Sigmoid colon (tissue), 4 donors: ENCODE results near the gene UBE2H.

ENCODE experiments used
- EP300 ChIP-seq, 4 donors: sonication (generic); formaldehyde crosslinking; IDR thresholded peaks; one replicate each; pipeline ENCODE4 v1.6.1; 2017; ENCODE audit warnings: antibody characterized with exemption in 4 of 4
- TF ChIP-seq, protein P1 (sequence below), 4 experiments: fragments of 450-650 bp in 3 of 4; fragments of 200-600 bp in 1 of 4; IDR thresholded peaks; one replicate each; pipeline ENCODE4 v1.5.1; 2016 to 2019; ENCODE audit warnings: antibody characterized with exemption in 4 of 4, mild to moderate bottlenecking in 3 of 4, moderate library complexity in 2 of 4

DNA sequence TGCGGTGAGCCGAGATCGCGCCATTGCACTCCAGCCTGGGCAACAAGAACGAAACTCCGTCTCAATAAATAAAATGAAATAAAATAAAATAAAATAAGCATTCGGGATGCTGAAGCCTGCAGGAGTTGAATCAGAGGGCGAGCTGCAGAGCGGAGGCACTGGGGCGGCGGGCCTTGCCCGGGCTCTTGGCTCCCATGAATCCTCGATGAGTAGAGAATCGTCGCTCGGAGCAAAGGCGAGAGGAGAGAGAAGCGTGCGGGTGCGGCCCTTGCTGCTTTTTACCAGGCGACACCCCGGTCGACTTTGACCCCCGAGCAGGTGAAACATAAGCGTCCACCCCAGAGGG lies 168.3 kb downstream of the UBE2H start:
- no peak for TF ChIP-seq EP300 (IDR thresholded peaks at IDR 0.05)
- TF ChIP-seq, protein P1, sequence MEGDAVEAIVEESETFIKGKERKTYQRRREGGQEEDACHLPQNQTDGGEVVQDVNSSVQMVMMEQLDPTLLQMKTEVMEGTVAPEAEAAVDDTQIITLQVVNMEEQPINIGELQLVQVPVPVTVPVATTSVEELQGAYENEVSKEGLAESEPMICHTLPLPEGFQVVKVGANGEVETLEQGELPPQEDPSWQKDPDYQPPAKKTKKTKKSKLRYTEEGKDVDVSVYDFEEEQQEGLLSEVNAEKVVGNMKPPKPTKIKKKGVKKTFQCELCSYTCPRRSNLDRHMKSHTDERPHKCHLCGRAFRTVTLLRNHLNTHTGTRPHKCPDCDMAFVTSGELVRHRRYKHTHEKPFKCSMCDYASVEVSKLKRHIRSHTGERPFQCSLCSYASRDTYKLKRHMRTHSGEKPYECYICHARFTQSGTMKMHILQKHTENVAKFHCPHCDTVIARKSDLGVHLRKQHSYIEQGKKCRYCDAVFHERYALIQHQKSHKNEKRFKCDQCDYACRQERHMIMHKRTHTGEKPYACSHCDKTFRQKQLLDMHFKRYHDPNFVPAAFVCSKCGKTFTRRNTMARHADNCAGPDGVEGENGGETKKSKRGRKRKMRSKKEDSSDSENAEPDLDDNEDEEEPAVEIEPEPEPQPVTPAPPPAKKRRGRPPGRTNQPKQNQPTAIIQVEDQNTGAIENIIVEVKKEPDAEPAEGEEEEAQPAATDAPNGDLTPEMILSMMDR (IDR thresholded peaks at IDR 0.05), result no peak
